Mucosa of rectum (tissue), 2 donors: ENCODE results near the gene INTS6.

Experiments
- H3K27ac ChIP-seq, 2 donors: one replicate each; pipeline ENCODE4 v1.7.0; 2013; ENCODE audit warnings: inconsistent platforms in 2 of 2, low read depth in 2 of 2, low read length in 2 of 2
- H3K27me3 ChIP-seq, 2 donors: one replicate each; pipeline ENCODE4 v1.7.0; 2013; ENCODE audit warnings: low read length in 2 of 2; ENCODE audit not compliant: control insufficient read depth in 2 of 2, insufficient read depth in 2 of 2
- H3K36me3 ChIP-seq, 2 donors: one replicate each; pipeline ENCODE4 v1.7.0; 2013; ENCODE audit warnings: low read length in 2 of 2; ENCODE audit not compliant: control insufficient read depth in 2 of 2, insufficient read depth in 2 of 2
- H3K4me1 ChIP-seq, 2 donors: one replicate each; pipeline ENCODE4 v1.7.0; 2013; ENCODE audit warnings: low read length in 2 of 2, mild to moderate bottlenecking in 1 of 2; ENCODE audit not compliant: control insufficient read depth in 2 of 2, insufficient read depth in 2 of 2
- H3K4me3 ChIP-seq, 2 donors: one replicate each; pipeline ENCODE4 v1.7.0; 2013; ENCODE audit warnings: low read length in 2 of 2
- H3K9ac ChIP-seq, 2 donors: one replicate each; pipeline ENCODE4 v1.7.0; 2013; ENCODE audit warnings: low read length in 2 of 2, low read depth in 1 of 2, mild to moderate bottlenecking in 1 of 2
- H3K9me3 ChIP-seq, 2 donors: one replicate each; pipeline ENCODE4 v1.7.0; 2013; ENCODE audit warnings: low read length in 2 of 2; ENCODE audit not compliant: control insufficient read depth in 2 of 2
- donor health status: healthy.
- donor health status: Normal muscosa, but diverticular disease.

The INTS6 gene

GRCh38 chr13:51339354-51339753 is 113.5 kb downstream of the INTS6 start, which contains the start of gene SERPINE3:
Gene SERPINE3 (plus strand): TSS chr13:51339691. CDS start chr13:51341092, 1,401 bp downstream.
- Histone ChIP-seq H3K36me3 (no peaks in the 10 kb centered on the region), H3K4me3 (no peak within 1 kb of the TSS), H3K4me1 (no peaks in the 10 kb centered on the region), H3K27me3 (no peaks in the 10 kb centered on the region), H3K9me3 (no peaks in the 10 kb centered on the region), H3K27ac (no peak within 1 kb of the TSS), H3K9ac (no peak within 1 kb of the TSS)

GRCh38 chr13:51336746-51337145 is 116.1 kb downstream of the INTS6 start:
- Histone ChIP-seq H3K27ac (no peak overlapping the region), H3K27me3 (no peaks in the 10 kb centered on the region), H3K9me3 (no peaks in the 10 kb centered on the region), H3K9ac (no peak overlapping the region), H3K4me3 (no peak overlapping the region), H3K4me1 (no peaks in the 10 kb centered on the region), H3K36me3 (no peaks in the 10 kb centered on the region)

GRCh38 chr13:51333826-51334225 is 119.0 kb downstream of the INTS6 start:
- Histone ChIP-seq H3K27ac (no peak overlapping the region), H3K4me1 (no peaks in the 10 kb centered on the region), H3K9me3 (no peaks in the 10 kb centered on the region), H3K9ac (no peak overlapping the region), H3K27me3 (no peaks in the 10 kb centered on the region), H3K36me3 (no peaks in the 10 kb centered on the region), H3K4me3 (no peak overlapping the region)

GRCh38 chr13:51333421-51333820 is 119.4 kb downstream of the INTS6 start:
- Histone ChIP-seq H3K27me3 (no peaks in the 10 kb centered on the region), H3K4me3 (no peak overlapping the region), H3K36me3 (no peaks in the 10 kb centered on the region), H3K4me1 (no peaks in the 10 kb centered on the region), H3K9me3 (no peaks in the 10 kb centered on the region), H3K27ac (no peak overlapping the region), H3K9ac (no peak overlapping the region)

- no peaks in the 10 kb centered on the region for H3K9me3 ChIP-seq
- no peaks in the 10 kb centered on the region for H3K36me3 ChIP-seq
Observed at GRCh38 chr13:51332566-51333361, 120.1 kb downstream of the INTS6 start.

GRCh38 chr13:51331354-51331861 is 121.4 kb downstream of the INTS6 start:
- H3K9ac ChIP-seq: no peak overlapping the region
- no peaks in the 10 kb centered on the region for H3K27me3 ChIP-seq
- H3K4me3 ChIP-seq: no peak overlapping the region
- no peaks in the 10 kb centered on the region for H3K36me3 ChIP-seq
- H3K9me3 ChIP-seq: no peaks in the 10 kb centered on the region
- no peak overlapping the region for H3K27ac ChIP-seq
- no peaks in the 10 kb centered on the region for H3K4me1 ChIP-seq

More at GRCh38 chr13:51332566-51333361, 120.1 kb downstream of the INTS6 start:
- H3K27ac ChIP-seq: no peak overlapping the region
- no peaks in the 10 kb centered on the region for H3K27me3 ChIP-seq
- H3K4me3 ChIP-seq: no peak overlapping the region
- H3K9ac ChIP-seq: no peak overlapping the region
- H3K4me1 ChIP-seq: no peaks in the 10 kb centered on the region

- no peaks in the 10 kb centered on the region for H3K27me3 ChIP-seq
- no peaks in the 10 kb centered on the region for H3K36me3 ChIP-seq
- H3K4me3 ChIP-seq: no peak overlapping the region
- H3K9me3 ChIP-seq: no peaks in the 10 kb centered on the region
- no peak overlapping the region for H3K27ac ChIP-seq
- no peaks in the 10 kb centered on the region for H3K4me1 ChIP-seq
- H3K9ac ChIP-seq: no peak overlapping the region
Observed at GRCh38 chr13:51330791-51331190, 122.0 kb downstream of the INTS6 start.

GRCh38 chr13:51329606-51330005 is 123.2 kb downstream of the INTS6 start:
- Histone ChIP-seq H3K4me3 (no peak overlapping the region), H3K27me3 (no peaks in the 10 kb centered on the region)

GRCh38 chr13:51328488-51328887 is 124.3 kb downstream of the INTS6 start:
- no peaks in the 10 kb centered on the region for H3K36me3 ChIP-seq
- no peaks in the 10 kb centered on the region for H3K27me3 ChIP-seq
- H3K9me3 ChIP-seq: no peaks in the 10 kb centered on the region
- no peak overlapping the region for H3K9ac ChIP-seq
- H3K4me1 ChIP-seq: no peaks in the 10 kb centered on the region
- H3K27ac ChIP-seq: no peak overlapping the region
- H3K4me3 ChIP-seq: no peak overlapping the region

More at GRCh38 chr13:51329606-51330005, 123.2 kb downstream of the INTS6 start:
- H3K27ac ChIP-seq: no peak overlapping the region
- no peaks in the 10 kb centered on the region for H3K9me3 ChIP-seq
- H3K36me3 ChIP-seq: no peaks in the 10 kb centered on the region
- H3K9ac ChIP-seq: no peak overlapping the region
- H3K4me1 ChIP-seq: no peaks in the 10 kb centered on the region

GRCh38 chr13:51327961-51328360 is 124.9 kb downstream of the INTS6 start:
- no peak overlapping the region for H3K4me3 ChIP-seq
- no peaks in the 10 kb centered on the region for H3K36me3 ChIP-seq
- H3K27me3 ChIP-seq: no peaks in the 10 kb centered on the region
- H3K9ac ChIP-seq: no peak overlapping the region
- no peaks in the 10 kb centered on the region for H3K4me1 ChIP-seq
- no peaks in the 10 kb centered on the region for H3K9me3 ChIP-seq
- H3K27ac ChIP-seq: no peak overlapping the region
